PFSK-1 (cell line): ENCODE results near the gene DCUN1D3.

ENCODE experiments used
- FOXP2 ChIP-seq: optimal IDR thresholded peaks from 2 replicates; pipeline ENCODE3; 2011; ENCODE audit warnings: borderline replicate concordance, control low read depth, inconsistent platforms; ENCODE audit not compliant: insufficient read depth; ENCODE audit errors: extremely low read length, extremely low read depth
- POLR2AphosphoS5 ChIP-seq: IDR thresholded peaks from 2 replicates; pipeline ENCODE4 v1.6.1; 2012; ENCODE audit warnings: low read depth, mild to moderate bottlenecking, control low read depth, low read length, moderate library complexity
- REST ChIP-seq, 2 experiments: IDR thresholded peaks; 2 replicates each; pipeline versions ENCODE4 v1.6.1 to v1.8.0; 2011 to 2012; ENCODE audit warnings: low read depth in 2 of 2, low read length in 2 of 2, control low read depth in 1 of 2, inconsistent platforms in 1 of 2, mild to moderate bottlenecking in 1 of 2, moderate library complexity in 1 of 2; ENCODE audit not compliant: insufficient read depth in 1 of 2
- TAF1 ChIP-seq: IDR thresholded peaks from 2 replicates; pipeline ENCODE4 v1.6.1; 2012; ENCODE audit warnings: low read length, control low read depth, borderline replicate concordance; ENCODE audit not compliant: insufficient read depth

DNA sequence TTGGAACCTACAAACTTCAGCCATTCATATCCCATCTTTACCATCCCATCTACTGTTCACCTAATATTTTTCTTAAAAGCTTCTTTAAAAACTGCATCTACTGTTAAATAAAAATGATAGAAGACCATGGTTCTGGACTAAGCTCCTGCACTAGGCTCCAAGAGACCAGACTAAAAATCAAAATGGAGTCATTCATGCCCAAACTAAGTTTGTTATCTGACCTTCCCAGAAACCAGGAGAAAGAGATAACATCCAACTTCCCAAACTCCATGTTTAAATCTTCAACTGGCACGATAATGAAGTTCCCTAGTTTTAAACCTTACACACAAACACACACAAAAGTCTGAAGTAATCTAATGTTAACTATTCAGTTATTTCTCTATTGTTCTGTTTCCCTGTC, 13.8 kb downstream of the DCUN1D3 start:
- TF ChIP-seq REST (IDR thresholded peaks at IDR 0.05; ENCODE audit: insufficient read depth in 1 of 2, low read depth in 2 of 2, low read length in 2 of 2): no peak
- TF ChIP-seq POLR2AphosphoS5: no peak
- TF ChIP-seq FOXP2: no peak
- TF ChIP-seq TAF1: no peak
